DOHH2 (cell line): ENCODE measurements around the gene HIVEP2.

Experiments used
- H3F3A ChIP-seq: fragments of 200-600 bp; sonication (generic), shearing (Covaris generic); 2 replicates; pipeline ENCODE4 v1.6.0; 2016; ENCODE audit warnings: antibody characterized with exemption, mild to moderate bottlenecking; ENCODE audit not compliant: control insufficient read depth, insufficient read depth
- H3K27ac ChIP-seq: fragments of 200-600 bp; sonication (generic); 2 replicates; pipeline ENCODE4 v1.5.1; 2014; ENCODE audit warnings: low read depth, mild to moderate bottlenecking, low read length, moderate library complexity
- H3K27me3 ChIP-seq: fragments of 200-600 bp; sonication (generic); 2 replicates; pipeline ENCODE4 v1.6.1; 2014; ENCODE audit warnings: mild to moderate bottlenecking, low read length, mixed read lengths; ENCODE audit not compliant: control insufficient read depth
- H3K36me3 ChIP-seq: fragments of 200-600 bp; sonication (generic); 2 replicates; pipeline ENCODE4 v1.6.1; 2014; ENCODE audit warnings: mild to moderate bottlenecking, low read length, moderate library complexity, mixed read lengths; ENCODE audit not compliant: control insufficient read depth
- H3K4me1 ChIP-seq: fragments of 200-600 bp; sonication (generic); 2 replicates; pipeline ENCODE4 v1.6.1; 2014; ENCODE audit warnings: mild to moderate bottlenecking, low read length, mixed read lengths; ENCODE audit not compliant: control insufficient read depth
- H3K4me2 ChIP-seq: fragments of 200-600 bp; sonication (generic); 2 replicates; pipeline ENCODE4 v1.6.0; 2014; ENCODE audit warnings: mild to moderate bottlenecking, low read length, moderate library complexity
- H3K4me3 ChIP-seq: fragments of 200-600 bp; sonication (generic); 2 replicates; pipeline ENCODE4 v1.5.1; 2014; ENCODE audit warnings: mild to moderate bottlenecking, low read length, mixed read lengths
- H3K79me2 ChIP-seq: fragments of 200-600 bp; sonication (generic); 2 replicates; pipeline ENCODE4 v1.6.1; 2014; ENCODE audit warnings: mild to moderate bottlenecking, low read length, mixed read lengths; ENCODE audit not compliant: control insufficient read depth
- H3K9me2 ChIP-seq: fragments of 200-600 bp; sonication (generic); replicated peaks from 2 replicates; pipeline ENCODE4 v1.6.1; 2014; ENCODE audit warnings: mild to moderate bottlenecking, low read length, mixed read lengths; ENCODE audit not compliant: control insufficient read depth
- H3K9me3 ChIP-seq: fragments of 200-600 bp; sonication (generic); 2 replicates; pipeline ENCODE4 v1.6.1; 2014; ENCODE audit warnings: antibody characterized with exemption, low read length, mixed read lengths; ENCODE audit not compliant: control insufficient read depth, insufficient read depth
- H4K20me1 ChIP-seq: fragments of 200-600 bp; sonication (generic); 2 replicates; pipeline ENCODE4 v1.6.0; 2014; ENCODE audit warnings: low read depth, mild to moderate bottlenecking, antibody characterized with exemption, low read length, moderate library complexity; ENCODE audit not compliant: control insufficient read depth, insufficient read depth
- CTCF ChIP-seq: fragments of 200-600 bp; sonication (generic); IDR thresholded peaks from one replicate; pipeline ENCODE4 v1.5.1; 2014; ENCODE audit warnings: antibody characterized with exemption, mild to moderate bottlenecking, low read depth, low read length; ENCODE audit not compliant: poor library complexity, severe bottlenecking
- EZH2phosphoT487 ChIP-seq: fragments of 200-600 bp; sonication (generic); IDR thresholded peaks from 2 replicates; pipeline ENCODE4 v1.6.1; 2017; ENCODE audit warnings: borderline replicate concordance, mild to moderate bottlenecking, antibody characterized with exemption, low read length, moderate library complexity, mixed read lengths

Gene HIVEP2

DNA sequence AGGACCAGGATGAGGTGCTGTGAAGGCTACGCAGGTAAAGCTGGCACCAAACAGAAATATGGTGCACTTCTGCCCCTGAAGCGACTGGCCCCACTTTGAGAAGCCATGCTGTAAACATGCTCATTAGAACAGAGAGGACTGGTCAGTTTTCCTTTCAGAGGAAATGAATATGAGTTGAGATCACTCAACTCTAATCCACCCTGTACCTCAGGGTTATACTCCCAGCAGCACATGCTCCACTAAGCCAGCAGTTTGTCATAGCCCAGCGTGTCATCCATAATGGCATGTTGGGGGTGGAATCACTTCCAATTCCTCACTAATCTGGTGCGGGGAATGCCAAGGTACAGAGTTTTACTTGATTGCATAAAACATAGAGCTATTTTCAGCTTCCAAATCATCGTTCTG, 98.1 kb downstream of the HIVEP2 start:
- H3K4me2 ChIP-seq: peak overlapping the region; percentile 96
- peaks cover 100% of the 10 kb centered on the region for H3K4me1 ChIP-seq
- no peaks in the 10 kb centered on the region for H3K9me3 ChIP-seq
- H3K79me2 ChIP-seq: peaks cover 72% of the 10 kb centered on the region
- no peak overlapping the region for H3K4me3 ChIP-seq
- no peaks in the 10 kb centered on the region; the same call in none of the 2 replicates for H3F3A ChIP-seq
- H3K27me3 ChIP-seq: no peaks in the 10 kb centered on the region
- no peak for TF ChIP-seq CTCF
- TF ChIP-seq EZH2phosphoT487: no peak
- no peaks in the 10 kb centered on the region for H3K9me2 ChIP-seq
- no peaks in the 10 kb centered on the region for H3K36me3 ChIP-seq
- no peak overlapping the region for H3K27ac ChIP-seq
- no peaks in the 10 kb centered on the region for H4K20me1 ChIP-seq

GRCh38 chr6:142846459-142846831, 98.5 kb downstream of the HIVEP2 start:
- H3K9me3 ChIP-seq: no peaks in the 10 kb centered on the region
- no peaks in the 10 kb centered on the region for H3K27me3 ChIP-seq
- H3F3A ChIP-seq: no peaks in the 10 kb centered on the region; the same call in none of the 2 replicates
- H4K20me1 ChIP-seq: no peaks in the 10 kb centered on the region
- peaks cover 98% of the 10 kb centered on the region for H3K4me1 ChIP-seq
- no peak overlapping the region; the same call in 1 of the 2 replicates for H3K27ac ChIP-seq
- H3K4me2 ChIP-seq: peak overlapping the region; percentile 96
- H3K36me3 ChIP-seq: 0 out of 2 replicates have a peak, but pooled peaks cover 1% of the 10 kb centered on the region
- H3K9me2 ChIP-seq: no peaks in the 10 kb centered on the region
- peaks cover 70% of the 10 kb centered on the region for H3K79me2 ChIP-seq
- peak overlapping the region; percentile 69 for H3K4me3 ChIP-seq
- no peak for TF ChIP-seq EZH2phosphoT487
- TF ChIP-seq CTCF: no peak

- Histone ChIP-seq H3F3A (no peaks in the 10 kb centered on the region; the same call in none of the 2 replicates), H3K4me2 (peak overlapping the region; percentile 96), H3K9me3 (no peaks in the 10 kb centered on the region), H3K27me3 (no peaks in the 10 kb centered on the region), H3K27ac (peak overlapping the region; percentile 59), H3K79me2 (peaks cover 66% of the 10 kb centered on the region), H3K4me1 (peaks cover 92% of the 10 kb centered on the region), H3K36me3 (0 out of 2 replicates have a peak, but pooled peaks cover 4% of the 10 kb centered on the region), H3K4me3 (peak overlapping the region; percentile 69), H4K20me1 (no peaks in the 10 kb centered on the region), H3K9me2 (no peaks in the 10 kb centered on the region)
- no peak for TF ChIP-seq EZH2phosphoT487
- peak; percentile 41 for TF ChIP-seq CTCF
Measured at GRCh38 chr6:142845624-142846458, 99.1 kb downstream of the HIVEP2 start.
